GM21723 (cell line): Measurements from ENCODE around the gene INSYN2B.
A peak's percentile ranks its signal among the peaks of the same experiment; 100 is the strongest.
"Not testable (repeated sequence)": the region's sequence is repeated elsewhere in the genome, so short reads cannot be mapped to it uniquely, and the experiment has no call there.

Source experiments
- ATAC-seq: cut with Tn5 transposase; IDR thresholded peaks from one replicate; pipeline ENCODE4 v1.9.1; 2021; ENCODE audit warnings: mild to moderate bottlenecking, moderate library complexity; ENCODE audit not compliant: unreplicated experiment

Gene INSYN2B

DNA sequence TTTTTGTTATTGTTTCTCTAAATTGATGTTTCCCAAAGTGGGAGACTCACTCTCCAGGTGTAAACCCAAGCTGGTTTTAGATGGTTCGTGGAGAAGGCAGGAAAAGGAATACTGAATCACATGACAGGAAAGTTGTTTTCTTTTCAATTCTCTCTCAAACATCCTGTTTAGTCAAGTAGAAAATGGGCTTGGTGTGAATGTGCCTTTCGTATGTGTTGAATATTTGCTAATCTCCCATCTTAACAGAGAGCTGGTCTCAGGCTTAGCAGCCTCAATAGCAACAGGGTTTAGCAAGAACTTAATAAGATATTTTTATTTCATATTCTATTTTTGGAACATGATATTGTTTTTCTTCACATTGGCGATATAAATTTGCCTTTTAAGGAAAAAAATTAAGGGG, 119.7 kb downstream of the INSYN2B start:
- ATAC-seq, result no peak

DNA sequence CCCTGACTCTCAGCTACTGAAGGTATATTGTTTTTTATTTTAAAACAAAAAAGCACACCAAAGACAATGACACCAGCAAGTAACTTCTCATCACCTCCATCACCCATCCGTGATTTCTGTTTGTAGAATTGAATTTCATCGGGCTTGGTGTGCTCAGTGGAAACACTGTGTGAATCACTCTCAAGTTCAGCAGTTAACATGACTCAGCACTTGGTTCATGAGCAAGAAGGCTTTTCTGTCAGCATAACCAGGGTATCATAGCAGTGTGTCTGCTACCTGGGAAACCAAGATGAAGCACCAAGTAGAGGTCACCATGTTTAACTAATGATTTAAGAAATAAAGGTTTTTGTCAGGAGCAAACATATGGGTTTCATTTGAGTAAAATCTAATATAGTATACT, 123.7 kb downstream of the INSYN2B start:
- no peak for ATAC-seq

DNA sequence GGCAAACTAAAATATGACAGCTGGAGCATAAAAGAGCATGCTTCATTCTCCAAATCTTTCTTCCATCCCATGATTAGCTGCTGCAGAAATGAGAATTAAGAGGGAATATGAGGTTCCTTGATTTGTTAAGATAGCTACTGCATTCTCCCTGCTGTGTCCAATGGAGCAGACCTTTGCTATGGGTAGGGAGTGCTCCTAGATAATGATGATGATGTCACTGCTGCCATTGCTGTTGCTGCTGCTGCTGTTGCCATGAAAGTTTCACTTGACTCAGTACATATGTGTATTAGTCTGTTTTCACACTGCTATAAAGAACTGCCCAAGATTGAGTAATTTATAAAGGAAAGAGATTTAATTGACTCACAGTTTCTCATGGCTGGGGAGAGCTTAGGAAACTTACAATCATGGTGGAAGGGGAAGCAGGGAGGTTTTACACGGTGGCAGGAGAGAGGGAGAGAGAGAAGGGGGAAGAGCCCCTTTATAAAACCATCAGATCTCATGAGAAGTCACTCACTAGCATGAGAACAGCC, 128.9 kb downstream of the INSYN2B start:
- no peak for ATAC-seq

DNA sequence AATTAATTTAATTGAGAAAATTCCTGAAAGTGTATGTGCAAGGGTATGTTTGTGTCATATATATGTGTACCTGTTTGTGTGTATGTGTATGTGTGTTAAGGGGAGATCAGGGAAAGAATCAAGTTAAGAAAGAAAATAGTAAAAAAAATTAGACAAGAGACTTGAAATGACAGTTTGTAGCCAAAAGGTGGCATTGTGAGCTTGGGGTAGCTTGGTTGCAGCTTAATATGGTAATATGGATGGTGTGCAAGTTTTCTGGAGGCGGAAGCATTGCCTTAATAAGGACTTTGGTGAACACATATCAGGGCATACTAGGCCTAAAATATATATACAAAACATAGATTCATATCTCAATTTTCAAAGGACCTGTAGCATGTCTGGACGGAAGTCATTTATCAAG, 129.9 kb downstream of the INSYN2B start:
- no peak for ATAC-seq

DNA sequence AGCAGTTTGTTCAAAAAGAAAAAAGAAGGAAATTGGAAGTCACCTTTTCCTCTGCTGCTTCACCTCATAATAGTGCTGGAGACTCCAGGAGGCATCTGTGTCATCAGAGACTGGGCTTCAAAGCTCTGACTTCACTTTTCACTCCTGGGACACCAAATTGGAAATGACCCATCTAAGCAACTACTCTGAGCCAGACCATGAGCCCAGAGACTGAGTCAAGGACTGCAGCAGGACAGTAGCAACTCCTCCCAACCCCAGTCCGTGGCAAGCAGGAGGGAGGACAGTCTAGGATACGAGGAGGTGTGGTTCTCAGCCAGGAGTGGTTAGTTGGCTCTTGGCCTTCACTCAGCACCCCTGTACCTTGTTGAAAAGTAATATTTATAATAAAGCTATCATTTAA, 131.5 kb downstream of the INSYN2B start:
- ATAC-seq, result no peak

DNA sequence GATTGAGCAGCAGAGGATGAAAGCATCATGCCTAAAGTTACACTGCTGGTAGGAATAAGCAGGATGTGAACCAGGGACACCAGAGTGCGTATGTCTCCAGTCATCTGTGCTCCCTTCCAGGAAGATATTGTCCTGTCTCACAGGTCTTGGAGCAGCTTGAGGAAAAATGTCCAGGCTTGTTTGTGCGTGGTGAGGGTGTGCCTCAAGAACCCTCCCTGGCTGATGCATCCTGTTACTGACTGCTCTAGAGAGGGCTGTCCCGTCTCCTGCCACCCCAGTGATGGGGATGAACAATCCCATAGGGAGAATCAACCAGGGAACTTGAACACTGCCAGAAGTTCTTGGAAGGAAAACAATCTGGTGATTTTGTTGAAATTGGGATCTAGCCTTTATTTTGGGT, 132.0 kb downstream of the INSYN2B start:
- ATAC-seq, result no peak

DNA sequence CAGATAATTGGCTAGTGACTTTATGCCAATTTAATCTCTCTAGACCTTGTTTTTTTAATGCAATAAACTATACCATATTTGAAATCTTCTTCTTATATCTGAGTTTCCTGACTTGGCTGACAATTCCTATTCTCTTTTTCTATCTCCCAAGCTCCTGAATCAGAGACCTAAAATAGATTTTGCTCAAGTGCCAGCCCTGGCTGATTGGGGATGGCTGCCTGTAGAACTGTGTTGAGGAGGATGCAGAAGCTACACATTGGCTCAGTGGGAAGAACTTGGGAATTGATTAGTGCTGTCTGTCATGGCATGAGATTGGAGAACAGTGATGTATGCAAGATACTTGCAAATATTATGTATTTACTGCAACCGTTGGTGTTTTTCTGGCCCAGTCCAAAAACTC, 132.8 kb downstream of the INSYN2B start:
- no peak for ATAC-seq

DNA sequence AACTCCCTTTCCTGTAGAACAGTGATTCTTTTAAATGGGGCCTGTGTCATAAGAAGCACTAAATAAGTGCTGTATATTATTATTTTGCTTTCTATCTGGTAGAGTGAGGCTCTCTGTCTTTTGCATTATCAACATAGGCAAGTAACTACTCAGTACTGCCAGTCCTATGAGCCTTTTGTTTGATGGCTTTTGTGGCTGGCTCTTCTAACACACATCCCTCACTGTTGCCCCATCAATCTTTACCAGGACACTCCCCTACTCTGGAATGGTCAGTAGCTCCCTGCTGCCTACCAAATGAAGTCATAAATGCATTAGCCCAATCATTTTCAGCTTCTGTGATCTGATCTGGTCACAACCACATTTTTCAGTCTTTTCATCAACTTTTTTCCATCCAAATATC, 137.6 kb downstream of the INSYN2B start:
- ATAC-seq, result no peak

DNA sequence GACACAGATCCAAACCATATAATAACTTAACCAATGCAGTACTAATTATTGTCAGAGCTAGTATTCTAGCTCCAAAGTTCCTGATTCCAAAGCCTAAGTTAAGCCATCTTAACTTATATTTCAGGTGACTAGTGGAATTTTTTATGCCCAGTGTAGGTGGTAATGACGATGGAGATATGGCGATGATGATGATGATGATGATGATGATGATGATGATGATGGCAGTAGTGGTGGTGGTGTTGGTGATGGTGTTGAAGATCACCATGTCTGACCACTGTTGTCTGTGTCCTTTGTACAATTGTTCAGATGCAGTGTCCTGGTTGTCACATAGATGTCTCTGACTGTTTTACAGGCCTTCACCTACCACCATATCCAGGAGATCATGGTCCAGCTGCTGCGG, 139.9 kb downstream of the INSYN2B start:
- ATAC-seq, result no peak

DNA sequence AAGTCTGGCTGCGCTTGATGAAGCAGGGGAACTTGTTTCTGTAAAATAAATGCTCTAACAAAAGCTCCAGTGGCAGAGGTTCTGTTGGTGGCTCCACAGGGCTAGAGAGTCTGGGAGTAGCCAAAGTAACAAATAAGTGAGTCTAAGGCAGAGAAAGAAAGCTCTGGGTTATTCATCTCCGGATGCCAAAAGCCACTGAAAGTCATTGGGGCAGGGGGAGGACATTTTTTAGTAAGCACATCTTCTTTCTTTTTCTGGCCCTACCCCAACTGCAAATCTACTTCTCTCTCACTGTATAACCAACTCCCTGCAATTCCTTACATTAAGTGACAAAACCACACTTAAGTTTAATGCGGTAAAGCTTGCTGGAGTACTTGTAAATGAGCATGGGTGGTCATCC, 141.6 kb downstream of the INSYN2B start:
- peak; percentile 87 for ATAC-seq

DNA sequence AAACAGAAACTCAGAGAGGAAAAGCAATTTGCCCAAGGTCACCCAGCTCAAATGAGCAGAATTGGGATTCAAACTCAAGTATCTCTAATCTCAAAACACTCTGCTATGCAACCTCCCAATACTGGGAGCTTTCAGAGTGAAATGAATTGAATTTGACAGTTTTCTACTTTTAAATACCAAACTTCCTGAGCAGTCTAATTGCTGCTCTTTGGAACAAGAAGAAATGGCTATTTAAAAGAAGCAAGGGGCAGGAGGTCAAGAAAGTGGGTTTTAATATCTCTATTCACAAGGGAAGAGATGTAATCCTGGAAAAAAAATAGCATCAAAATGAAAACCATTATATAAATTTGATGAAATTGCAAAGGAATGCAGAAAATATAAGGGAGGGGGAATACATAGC, 142.6 kb downstream of the INSYN2B start:
- no peak for ATAC-seq

DNA sequence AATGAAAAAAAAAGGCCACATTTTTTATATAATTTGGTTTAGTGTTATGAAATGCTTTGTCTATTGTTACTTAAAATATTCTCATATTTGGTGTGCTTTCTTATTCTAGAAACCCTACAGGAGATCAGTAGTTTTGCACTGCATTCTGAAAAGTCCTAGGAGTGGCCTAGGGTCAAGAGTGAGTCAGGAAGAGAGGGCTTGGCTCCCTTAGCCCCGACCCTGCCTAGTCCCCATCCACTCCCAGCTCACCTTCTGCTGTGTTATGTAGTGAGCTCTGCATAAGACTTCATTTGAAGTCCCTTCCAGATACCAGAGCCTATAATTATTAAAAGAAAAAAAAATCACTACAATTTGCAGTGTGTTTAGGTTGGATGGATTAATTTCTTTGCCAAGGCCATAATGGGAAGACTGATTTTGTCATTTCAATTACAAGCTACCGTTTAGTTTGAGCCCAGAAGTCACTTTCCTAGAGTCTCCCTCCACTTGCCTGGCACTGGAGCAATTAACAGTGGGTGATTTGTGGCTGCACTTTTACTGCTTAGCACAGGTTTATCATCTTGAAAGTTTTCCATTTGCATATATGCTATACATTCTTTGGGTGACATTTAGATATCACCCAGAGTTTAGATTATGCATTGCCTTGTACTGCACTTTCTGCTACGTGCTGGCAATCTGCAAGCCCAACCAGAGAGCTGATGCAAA, 143.3 kb downstream of the INSYN2B start:
- no peak for ATAC-seq

DNA sequence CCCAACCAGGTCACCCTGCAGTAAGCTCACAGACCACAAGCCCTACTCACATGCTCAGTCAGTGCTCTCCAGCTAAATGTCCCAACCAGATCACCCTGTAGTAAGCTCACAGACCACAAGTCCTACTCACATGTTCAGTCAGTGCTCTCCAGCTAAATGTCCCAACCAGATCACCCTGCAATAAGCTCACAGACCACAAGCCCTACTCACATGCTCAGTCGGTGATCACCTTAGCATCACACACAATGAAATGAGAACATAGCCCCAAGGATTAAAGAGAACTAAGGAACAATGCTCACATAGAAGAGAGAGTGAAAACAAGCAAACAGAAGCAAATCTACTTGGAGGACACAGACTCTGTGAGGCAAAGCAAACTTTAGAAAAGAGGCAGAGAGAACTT, 145.8 kb downstream of the INSYN2B start:
- not testable (repeated sequence) for ATAC-seq

DNA sequence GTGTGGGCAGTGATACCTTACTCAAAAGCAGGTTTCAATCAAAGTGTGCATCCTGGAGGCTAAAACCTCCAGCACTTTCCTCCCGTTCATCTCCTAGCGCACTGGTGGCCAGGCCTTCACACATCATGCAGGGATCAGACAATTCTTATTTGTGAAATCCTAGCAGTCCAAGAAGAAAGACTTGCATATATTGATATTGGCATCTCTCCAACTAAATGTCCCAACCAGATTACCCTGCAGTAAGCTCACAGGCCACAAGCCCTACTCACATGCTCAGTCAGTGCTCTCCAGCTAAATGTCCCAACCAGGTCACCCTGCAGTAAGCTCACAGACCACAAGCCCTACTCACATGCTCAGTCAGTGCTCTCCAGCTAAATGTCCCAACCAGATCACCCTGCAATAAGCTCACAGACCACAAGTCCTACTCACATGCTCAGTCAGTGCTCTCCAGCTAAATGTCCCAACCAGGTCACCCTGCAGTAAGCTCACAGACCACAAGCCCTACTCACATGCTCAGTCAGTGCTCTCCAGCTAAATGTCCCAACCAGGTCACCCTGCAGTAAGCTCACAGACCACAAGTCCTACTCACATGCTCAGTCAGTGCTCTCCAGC, 146.5 kb downstream of the INSYN2B start:
- not testable (repeated sequence) for ATAC-seq

DNA sequence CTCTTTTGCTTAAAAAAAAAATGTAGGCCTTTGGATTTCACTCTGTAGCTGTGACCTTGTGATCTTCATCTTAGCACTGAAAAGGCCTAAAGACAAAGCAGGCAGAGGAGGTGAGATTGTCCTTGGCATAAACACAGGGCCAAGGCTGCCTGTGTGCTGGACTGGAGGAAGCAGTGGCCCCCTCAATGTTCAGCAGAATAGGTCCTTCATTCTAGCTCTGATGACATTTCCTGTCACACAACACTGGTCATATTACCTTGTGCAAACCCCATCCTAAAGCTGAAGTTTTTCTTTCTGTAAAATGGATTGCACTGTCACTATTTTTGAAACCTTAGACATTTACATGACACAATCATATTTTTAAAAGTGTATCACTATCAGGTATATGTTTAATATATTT, 147.4 kb downstream of the INSYN2B start:
- ATAC-seq, result no peak

DNA sequence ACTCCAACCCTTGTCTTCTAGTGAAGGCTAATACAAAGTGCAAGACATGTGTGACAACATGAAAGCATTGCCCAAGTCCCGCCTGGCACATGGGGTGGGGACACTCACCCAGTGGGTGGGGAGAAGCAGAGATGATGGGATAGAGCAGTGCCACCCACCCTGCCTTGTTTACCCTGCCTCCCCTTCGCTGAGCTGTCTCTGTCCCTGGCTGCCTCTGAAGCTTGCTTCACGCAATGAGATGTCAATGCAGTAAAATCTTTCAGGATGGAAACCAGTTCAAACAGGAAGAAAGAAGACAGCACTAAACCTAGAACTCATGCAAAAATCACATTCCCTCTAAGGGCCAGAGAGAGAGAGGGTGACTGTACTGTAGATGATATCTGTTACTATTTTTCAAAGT, 148.0 kb downstream of the INSYN2B start:
- ATAC-seq, result no peak

DNA sequence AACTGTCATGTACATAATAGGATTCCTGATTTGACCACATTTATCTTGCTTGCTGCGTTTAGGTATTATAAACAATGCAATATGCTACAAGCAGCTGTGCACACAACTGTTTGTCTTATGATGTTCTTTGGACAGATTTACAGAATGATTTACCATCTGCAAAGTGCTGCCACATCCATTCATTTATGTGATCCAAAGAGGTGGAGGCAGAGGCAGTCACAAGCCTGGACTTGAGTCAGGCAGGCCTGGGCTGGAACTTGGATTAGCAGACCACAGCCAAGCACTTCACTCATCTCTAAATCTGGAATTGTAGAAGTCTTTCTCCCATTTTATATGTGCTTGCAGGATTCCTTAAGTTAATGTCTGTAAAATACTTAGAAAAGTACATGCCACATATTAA, 149.0 kb downstream of the INSYN2B start:
- ATAC-seq, result no peak

DNA sequence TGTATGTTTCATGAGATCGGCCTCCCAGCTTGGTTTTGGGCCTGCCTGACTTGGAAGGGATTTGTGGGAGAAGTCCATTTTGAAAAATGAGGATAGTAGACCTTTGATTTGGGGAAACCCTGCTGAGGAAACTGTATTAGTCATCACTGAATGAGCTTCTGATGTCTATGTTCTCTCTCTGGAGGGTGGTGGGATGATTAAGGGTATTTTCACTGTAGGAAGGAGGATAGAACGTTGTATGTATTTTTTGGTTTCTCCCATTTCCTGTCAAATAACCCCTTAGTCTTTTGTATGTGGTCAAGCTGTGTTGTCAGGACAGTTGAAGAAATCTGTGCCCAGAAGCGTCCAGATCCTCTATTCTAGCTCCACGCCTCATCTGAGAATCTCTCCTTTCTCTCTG, 151.9 kb downstream of the INSYN2B start:
- peak; percentile 52 for ATAC-seq

DNA sequence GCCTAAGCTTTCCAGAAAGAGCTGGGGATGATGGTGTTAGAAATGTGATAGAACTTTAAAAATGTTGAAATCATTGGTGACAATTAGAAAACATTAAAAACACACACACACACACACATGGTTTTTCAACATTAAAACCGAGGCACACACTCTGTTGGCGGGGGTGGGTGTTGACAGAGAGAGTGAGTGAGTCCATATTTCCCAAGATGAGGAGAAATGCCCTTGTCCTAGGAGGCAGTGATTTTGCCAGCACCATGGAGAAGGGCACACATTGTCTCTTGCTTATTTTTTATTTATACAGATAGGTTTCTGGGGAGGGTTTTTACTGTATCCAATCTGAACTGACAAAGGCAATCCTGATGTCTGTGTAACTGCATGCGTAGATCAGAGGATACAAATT, 152.5 kb downstream of the INSYN2B start:
- ATAC-seq, result no peak

DNA sequence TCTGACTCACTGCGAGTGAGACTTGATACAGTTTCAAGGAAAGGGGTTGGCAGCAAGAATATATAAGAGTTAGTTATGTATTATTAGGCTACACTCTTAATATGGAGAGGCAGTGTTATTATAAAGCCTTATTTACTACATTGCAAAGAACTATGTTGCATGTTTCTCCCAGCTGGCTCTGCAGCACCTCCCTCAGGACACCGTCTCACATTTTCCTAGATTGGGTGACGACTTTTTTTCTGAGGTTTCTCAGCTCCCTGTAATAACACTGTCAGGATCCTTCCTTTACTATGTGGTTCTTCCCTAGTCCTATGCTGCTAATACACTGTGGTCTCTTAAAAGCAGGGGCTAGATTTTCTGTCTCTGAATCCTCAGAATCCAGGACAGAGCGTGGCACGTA, 153.7 kb downstream of the INSYN2B start:
- ATAC-seq, result no peak

DNA sequence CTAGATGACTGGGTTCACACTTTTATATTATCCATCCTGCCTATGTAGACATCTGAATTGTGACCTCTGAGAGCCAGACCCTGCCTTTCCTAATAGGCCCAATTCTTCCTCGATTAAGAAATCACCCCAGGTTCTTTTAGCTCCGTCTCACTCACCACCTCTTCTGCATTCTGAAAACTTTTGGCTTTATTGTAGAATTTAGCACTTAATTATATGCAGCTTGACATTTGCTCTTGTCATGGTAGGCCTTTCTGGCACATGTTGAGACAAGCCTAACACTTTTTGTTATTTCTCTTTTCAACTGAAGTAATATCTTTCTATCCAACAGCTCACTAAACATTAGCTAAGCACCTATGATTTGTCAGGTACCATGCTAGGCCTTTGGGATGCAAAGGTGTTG, 163.3 kb downstream of the INSYN2B start:
- no peak for ATAC-seq

DNA sequence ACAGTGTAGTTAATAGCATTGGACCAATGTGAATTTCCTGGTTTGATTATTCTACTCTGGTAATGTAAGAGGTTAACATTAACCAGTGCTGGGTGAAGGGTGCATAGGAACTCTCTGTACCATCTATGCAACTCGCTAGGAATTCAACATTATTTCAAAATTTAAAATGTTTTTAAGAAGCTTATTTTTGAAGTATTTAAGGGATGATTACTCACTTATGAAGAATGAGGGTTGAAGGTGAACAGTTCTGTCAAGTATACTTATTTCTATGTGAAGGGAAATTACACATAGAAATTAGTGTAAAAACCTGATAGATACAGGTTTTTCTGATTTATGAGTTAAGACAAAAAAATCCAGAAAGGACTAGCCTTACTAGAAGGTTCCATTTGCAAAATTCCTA, 165.8 kb downstream of the INSYN2B start:
- ATAC-seq, result no peak
